DOHH2 (cell line): Measurements from ENCODE around the gene DAPL1.

Experiments used
- H3F3A ChIP-seq: fragments of 200-600 bp; sonication (generic), shearing (Covaris generic); 2 replicates; pipeline ENCODE4 v1.6.0; 2016; ENCODE audit warnings: antibody characterized with exemption, mild to moderate bottlenecking; ENCODE audit not compliant: control insufficient read depth, insufficient read depth
- H3K27ac ChIP-seq: fragments of 200-600 bp; sonication (generic); 2 replicates; pipeline ENCODE4 v1.5.1; 2014; ENCODE audit warnings: low read depth, mild to moderate bottlenecking, low read length, moderate library complexity
- H3K27me3 ChIP-seq: fragments of 200-600 bp; sonication (generic); 2 replicates; pipeline ENCODE4 v1.6.1; 2014; ENCODE audit warnings: mild to moderate bottlenecking, low read length, mixed read lengths; ENCODE audit not compliant: control insufficient read depth
- H3K36me3 ChIP-seq: fragments of 200-600 bp; sonication (generic); 2 replicates; pipeline ENCODE4 v1.6.1; 2014; ENCODE audit warnings: mild to moderate bottlenecking, low read length, moderate library complexity, mixed read lengths; ENCODE audit not compliant: control insufficient read depth
- H3K4me1 ChIP-seq: fragments of 200-600 bp; sonication (generic); 2 replicates; pipeline ENCODE4 v1.6.1; 2014; ENCODE audit warnings: mild to moderate bottlenecking, low read length, mixed read lengths; ENCODE audit not compliant: control insufficient read depth
- H3K4me2 ChIP-seq: fragments of 200-600 bp; sonication (generic); 2 replicates; pipeline ENCODE4 v1.6.0; 2014; ENCODE audit warnings: mild to moderate bottlenecking, low read length, moderate library complexity
- H3K4me3 ChIP-seq: fragments of 200-600 bp; sonication (generic); 2 replicates; pipeline ENCODE4 v1.5.1; 2014; ENCODE audit warnings: mild to moderate bottlenecking, low read length, mixed read lengths
- H3K79me2 ChIP-seq: fragments of 200-600 bp; sonication (generic); 2 replicates; pipeline ENCODE4 v1.6.1; 2014; ENCODE audit warnings: mild to moderate bottlenecking, low read length, mixed read lengths; ENCODE audit not compliant: control insufficient read depth
- H3K9me2 ChIP-seq: fragments of 200-600 bp; sonication (generic); replicated peaks from 2 replicates; pipeline ENCODE4 v1.6.1; 2014; ENCODE audit warnings: mild to moderate bottlenecking, low read length, mixed read lengths; ENCODE audit not compliant: control insufficient read depth
- H3K9me3 ChIP-seq: fragments of 200-600 bp; sonication (generic); 2 replicates; pipeline ENCODE4 v1.6.1; 2014; ENCODE audit warnings: antibody characterized with exemption, low read length, mixed read lengths; ENCODE audit not compliant: control insufficient read depth, insufficient read depth
- H4K20me1 ChIP-seq: fragments of 200-600 bp; sonication (generic); 2 replicates; pipeline ENCODE4 v1.6.0; 2014; ENCODE audit warnings: low read depth, mild to moderate bottlenecking, antibody characterized with exemption, low read length, moderate library complexity; ENCODE audit not compliant: control insufficient read depth, insufficient read depth
- EZH2phosphoT487 ChIP-seq: fragments of 200-600 bp; sonication (generic); IDR thresholded peaks from 2 replicates; pipeline ENCODE4 v1.6.1; 2017; ENCODE audit warnings: borderline replicate concordance, mild to moderate bottlenecking, antibody characterized with exemption, low read length, moderate library complexity, mixed read lengths
- TF ChIP-seq, protein P1 (sequence below): fragments of 200-600 bp; sonication (generic); IDR thresholded peaks from one replicate; pipeline ENCODE4 v1.5.1; 2014; ENCODE audit warnings: antibody characterized with exemption, mild to moderate bottlenecking, low read depth, low read length; ENCODE audit not compliant: poor library complexity, severe bottlenecking

The DAPL1 gene

DNA sequence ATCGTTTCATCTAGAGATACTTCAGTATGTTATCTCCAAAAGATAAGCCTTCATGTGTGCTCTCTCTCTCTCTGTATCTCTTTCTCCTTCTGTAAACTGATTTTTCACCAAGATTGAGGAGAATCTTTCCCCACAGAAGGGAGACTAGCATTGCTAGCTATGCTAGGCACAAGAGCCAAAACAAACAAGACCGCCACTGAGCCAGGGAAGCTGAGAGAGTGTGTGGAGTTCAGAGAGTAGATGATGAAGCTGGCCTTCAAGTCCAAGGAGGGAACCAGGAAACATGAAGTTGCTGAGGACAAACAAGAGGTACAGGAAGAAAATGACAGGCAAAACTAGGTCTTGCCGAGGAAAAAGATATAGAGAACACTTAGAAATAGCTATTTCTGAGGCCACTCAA, 23.4 kb downstream of the DAPL1 start:
- TF ChIP-seq EZH2phosphoT487, result no peak
- TF ChIP-seq, protein P1, sequence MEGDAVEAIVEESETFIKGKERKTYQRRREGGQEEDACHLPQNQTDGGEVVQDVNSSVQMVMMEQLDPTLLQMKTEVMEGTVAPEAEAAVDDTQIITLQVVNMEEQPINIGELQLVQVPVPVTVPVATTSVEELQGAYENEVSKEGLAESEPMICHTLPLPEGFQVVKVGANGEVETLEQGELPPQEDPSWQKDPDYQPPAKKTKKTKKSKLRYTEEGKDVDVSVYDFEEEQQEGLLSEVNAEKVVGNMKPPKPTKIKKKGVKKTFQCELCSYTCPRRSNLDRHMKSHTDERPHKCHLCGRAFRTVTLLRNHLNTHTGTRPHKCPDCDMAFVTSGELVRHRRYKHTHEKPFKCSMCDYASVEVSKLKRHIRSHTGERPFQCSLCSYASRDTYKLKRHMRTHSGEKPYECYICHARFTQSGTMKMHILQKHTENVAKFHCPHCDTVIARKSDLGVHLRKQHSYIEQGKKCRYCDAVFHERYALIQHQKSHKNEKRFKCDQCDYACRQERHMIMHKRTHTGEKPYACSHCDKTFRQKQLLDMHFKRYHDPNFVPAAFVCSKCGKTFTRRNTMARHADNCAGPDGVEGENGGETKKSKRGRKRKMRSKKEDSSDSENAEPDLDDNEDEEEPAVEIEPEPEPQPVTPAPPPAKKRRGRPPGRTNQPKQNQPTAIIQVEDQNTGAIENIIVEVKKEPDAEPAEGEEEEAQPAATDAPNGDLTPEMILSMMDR, result no peak
- Histone ChIP-seq H3K27me3 (no peaks in the 10 kb centered on the region; the same call in 1 of the 2 replicates), H4K20me1 (no peaks in the 10 kb centered on the region), H3K9me3 (no peaks in the 10 kb centered on the region), H3K9me2 (no peaks in the 10 kb centered on the region), H3K79me2 (no peaks in the 10 kb centered on the region), H3K4me2 (no peak overlapping the region), H3K36me3 (no peaks in the 10 kb centered on the region), H3F3A (no peaks in the 10 kb centered on the region), H3K4me1 (no peaks in the 10 kb centered on the region), H3K4me3 (no peak overlapping the region), H3K27ac (no peak overlapping the region)

DNA sequence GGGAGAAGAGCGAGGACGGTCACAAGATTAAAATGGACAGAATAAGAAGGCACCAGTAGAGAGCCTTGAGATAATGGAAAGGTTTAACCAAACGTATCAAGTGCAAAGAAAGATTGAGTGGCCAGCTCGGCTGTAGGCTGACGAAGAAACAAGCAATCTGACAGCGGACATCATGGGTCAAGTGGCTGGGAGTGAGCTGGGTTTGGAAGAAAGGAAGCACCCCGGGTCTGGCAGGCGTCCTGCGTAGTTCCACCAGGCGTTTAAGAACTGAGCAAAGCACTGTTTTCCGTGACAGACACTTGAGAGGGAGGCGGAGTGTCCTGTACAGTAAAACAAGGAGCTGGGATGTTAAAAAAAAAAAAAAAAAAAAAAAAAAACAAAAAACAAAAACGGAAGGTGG, 27.1 kb downstream of the DAPL1 start:
- Histone ChIP-seq H3K4me2 (no peak overlapping the region), H3K36me3 (no peaks in the 10 kb centered on the region), H3K9me3 (no peaks in the 10 kb centered on the region), H3K4me3 (no peak overlapping the region), H3F3A (no peaks in the 10 kb centered on the region), H4K20me1 (no peaks in the 10 kb centered on the region), H3K4me1 (no peaks in the 10 kb centered on the region), H3K79me2 (no peaks in the 10 kb centered on the region), H3K27me3 (no peaks in the 10 kb centered on the region; the same call in 1 of the 2 replicates), H3K9me2 (no peaks in the 10 kb centered on the region), H3K27ac (no peak overlapping the region)
- no peak for TF ChIP-seq EZH2phosphoT487
- TF ChIP-seq, protein P1, result no peak

DNA sequence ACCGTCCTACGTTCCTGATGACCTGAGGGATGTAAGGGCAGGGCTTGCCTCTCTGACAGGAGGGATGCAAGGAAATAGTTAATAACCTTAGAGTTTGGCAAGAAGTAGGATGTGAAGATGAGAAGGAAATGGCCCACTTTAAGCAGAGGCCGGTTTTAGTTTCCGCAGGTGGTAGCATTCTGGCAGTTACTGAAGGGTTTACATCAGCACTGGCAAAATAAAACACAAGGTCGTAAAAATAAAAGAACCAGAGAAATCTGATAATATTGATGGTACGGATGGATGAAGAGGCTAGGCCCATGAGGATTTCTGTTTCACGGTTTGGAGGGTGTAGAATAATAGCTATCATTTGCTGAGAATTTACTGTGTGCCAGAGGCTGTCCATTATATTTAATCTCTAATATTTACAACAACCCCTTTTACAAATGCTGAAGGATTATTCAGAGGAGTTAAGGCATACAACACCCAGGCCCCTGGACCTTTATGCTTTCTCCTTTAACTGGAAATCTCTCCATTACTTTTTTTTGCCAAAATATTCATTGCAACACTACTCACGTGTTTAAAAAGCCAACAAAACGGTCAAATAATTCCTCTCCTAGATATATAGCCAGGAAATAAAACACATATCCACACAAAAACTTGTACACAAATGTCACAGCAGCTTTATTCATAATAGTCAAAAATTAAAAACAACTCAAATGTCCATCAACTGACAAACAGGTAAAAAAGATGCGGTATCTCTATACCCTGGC, 28.5 kb downstream of the DAPL1 start:
- Histone ChIP-seq H3F3A (no peaks in the 10 kb centered on the region), H3K36me3 (no peaks in the 10 kb centered on the region)

More for the DNA sequence above, 28.5 kb downstream of the DAPL1 start:
- H3K27ac ChIP-seq, result no peak overlapping the region
- no peaks in the 10 kb centered on the region for H4K20me1 ChIP-seq
- no peaks in the 10 kb centered on the region; the same call in 1 of the 2 replicates for H3K27me3 ChIP-seq
- no peak overlapping the region for H3K4me2 ChIP-seq
- no peak overlapping the region for H3K4me3 ChIP-seq
- no peaks in the 10 kb centered on the region for H3K9me3 ChIP-seq
- H3K79me2 ChIP-seq, result no peaks in the 10 kb centered on the region
- no peaks in the 10 kb centered on the region for H3K9me2 ChIP-seq
- H3K4me1 ChIP-seq, result no peaks in the 10 kb centered on the region
- TF ChIP-seq, protein P1, result no peak
- no peak for TF ChIP-seq EZH2phosphoT487
